NCI-H748 treated with DMSO at 0.1 percent for 48 hours (cell line): ENCODE measurements around the gene TMOD1.
"Not testable (repeated sequence)": the region's sequence is repeated elsewhere in the genome, so short reads cannot be mapped to it uniquely, and the experiment has no call there.

Source experiments
- DNase-seq: peaks from one replicate; lab custom pipeline; 2025; lab: John Stamatoyannopoulos, UW

The TMOD1 gene

DNA sequence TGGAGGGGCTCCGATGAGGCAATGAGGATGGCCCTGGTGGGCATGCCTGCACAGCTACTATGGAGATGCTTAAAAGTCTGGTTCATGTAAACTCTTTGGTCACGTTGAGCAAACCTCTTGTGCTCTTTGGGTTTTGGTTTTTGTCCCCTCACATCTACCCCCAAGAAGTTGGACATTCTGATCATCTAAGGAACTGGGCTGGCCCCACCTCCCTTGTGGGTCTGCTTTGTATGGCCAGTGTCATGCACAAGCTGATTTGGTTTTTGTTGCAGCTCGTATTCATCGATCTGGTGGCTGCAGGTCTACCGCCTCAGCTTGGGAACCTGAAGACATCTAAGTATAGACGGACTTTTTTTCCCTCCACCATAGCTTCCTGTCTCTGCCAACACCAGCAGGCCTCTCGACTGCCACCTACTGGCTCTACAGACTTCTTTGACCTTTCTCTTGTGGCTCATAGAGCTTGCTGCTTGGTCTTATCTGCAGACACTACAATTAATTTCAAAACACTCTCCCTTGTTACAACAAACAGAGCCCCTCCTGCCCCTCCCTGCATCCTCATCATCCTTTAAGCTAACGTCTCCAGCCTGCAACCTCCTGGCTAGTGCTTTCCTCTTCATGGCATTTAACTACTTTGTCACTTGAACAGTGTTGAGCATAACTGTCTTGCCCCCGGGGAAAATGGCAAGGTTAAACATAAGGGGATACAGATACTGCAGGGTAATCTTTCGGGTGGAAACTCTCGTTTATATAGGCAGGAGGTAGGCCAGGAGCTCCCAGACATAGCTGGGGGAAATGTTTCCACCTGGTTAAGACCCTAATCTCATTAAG is 97.2 kb downstream of the TMOD1 start:
- DNase-seq = peak; percentile 68

DNA sequence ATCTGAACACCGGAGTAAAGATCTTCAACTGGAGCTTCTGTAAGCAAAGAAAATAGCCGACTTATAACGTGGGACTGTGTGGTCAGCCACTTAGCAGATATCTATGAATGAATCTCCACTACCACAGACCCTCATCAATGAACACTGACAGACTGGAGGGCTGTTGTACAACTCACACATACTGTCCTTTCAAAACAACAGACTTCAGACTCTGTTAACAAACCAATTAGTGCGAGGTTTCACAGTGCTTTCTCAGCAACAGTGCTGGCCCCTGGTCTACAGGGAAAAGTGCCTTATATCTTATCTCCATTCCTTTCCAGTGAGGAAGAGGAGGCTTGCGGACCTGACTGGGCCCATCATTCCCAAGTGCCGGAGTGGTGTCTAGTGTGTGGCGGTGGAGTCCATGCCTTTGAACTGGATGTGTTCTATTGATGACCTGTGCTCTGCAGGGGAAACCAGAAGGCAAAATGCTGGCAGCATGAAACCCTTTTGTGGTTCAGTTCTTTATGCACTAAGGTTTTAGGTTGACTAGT is 97.9 kb downstream of the TMOD1 start:
- no peak for DNase-seq

GRCh38 chr9:97600531-97601227 is 99.2 kb downstream of the TMOD1 start:
- no peak for DNase-seq

- DNase-seq = no peak
These were observed 99.9 kb downstream of the TMOD1 start for GRCh38 chr9:97601228-97601898.

GRCh38 chr9:97602430-97602829 is 101.0 kb downstream of the TMOD1 start:
- DNase-seq = no peak

DNA sequence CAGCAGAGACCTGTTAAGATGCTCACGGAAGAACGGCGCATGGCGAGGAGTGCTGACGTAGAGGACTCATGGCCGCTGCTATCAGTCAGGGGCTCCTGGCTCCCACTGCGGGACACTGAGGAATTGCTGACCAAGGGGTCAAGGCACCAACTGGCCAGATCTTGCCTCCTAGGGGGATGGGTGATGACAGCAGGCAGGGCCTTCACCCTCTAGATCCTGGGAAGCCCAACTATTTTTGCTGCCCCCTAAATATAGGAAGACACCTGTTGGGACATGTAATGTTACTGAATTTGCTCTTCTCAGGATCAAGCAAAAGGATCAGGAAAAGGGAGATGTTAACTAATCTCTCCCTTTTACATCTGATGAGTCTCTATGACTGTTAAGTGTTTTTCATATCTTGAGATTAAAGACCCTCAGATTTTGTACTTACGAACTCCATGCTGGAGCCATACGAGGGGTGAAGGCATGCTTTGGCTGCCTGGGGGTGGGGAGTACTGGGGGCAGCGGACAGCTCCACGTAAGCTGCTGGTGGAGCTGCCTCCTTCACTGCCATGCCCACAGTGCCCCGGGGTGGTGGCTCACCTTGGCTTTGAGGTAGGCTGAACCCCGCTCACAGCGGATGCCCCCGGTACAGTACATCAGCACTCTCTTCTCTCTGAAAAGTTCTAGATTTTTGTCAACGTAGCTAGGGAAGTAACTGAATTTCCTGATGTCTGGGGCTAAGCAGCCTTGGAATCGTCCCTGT is 103.6 kb downstream of the TMOD1 start:
- DNase-seq = no peak

GRCh38 chr9:97615439-97616072 is 114.1 kb downstream of the TMOD1 start:
- peak; percentile 44 for DNase-seq

GRCh38 chr9:97617939-97618416 is 116.5 kb downstream of the TMOD1 start:
- DNase-seq = no peak

GRCh38 chr9:97620063-97620462 is 118.6 kb downstream of the TMOD1 start:
- not testable (repeated sequence) for DNase-seq

DNA sequence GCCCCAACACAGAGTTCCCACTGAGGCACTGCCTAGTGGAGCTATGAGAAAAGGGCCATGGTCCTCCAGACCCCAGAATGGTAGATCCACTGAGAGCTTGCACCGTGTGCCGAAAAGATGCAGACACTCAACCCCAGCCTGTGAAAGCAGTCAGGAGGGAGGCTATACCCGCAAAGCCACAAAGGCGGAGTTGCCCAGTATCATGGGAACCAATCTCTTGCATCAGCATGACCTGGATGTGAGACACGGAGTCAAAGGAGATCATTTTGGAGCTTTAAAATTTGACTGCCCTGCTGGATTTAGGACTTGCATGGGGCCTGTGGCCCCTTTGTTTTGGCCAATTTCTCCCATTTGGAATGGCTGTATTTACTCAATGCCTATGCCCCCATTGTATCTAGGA is 121.0 kb downstream of the TMOD1 start:
- not testable (repeated sequence) for DNase-seq

- DNase-seq = no peak
These were observed 122.5 kb downstream of the TMOD1 start for GRCh38 chr9:97623946-97624345.

- DNase-seq = no peak
These were observed 124.2 kb downstream of the TMOD1 start for GRCh38 chr9:97625620-97626019.

GRCh38 chr9:97627624-97628023 is 126.2 kb downstream of the TMOD1 start:
- DNase-seq = no peak

- DNase-seq = no peak
These were observed 127.2 kb downstream of the TMOD1 start for GRCh38 chr9:97628668-97629067.

GRCh38 chr9:97629156-97629555 is 127.7 kb downstream of the TMOD1 start:
- DNase-seq = no peak

DNA sequence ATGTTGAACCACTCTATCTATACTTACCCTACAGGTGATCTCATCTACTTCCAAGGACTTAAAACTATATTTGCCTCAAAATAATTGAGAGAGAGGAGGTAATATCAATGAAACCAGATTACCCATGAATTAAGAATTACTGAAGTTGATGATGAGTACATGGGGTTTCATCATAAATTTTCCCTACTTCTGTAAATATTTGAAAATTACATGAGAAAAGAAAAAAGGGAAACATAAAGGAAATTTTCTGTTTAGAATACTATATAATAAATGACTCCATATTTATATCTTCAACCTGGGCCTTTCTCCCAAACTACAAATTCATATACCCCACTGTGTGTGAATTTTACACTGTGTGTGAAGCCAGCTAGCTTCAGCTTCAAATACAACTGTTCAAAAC is 129.1 kb downstream of the TMOD1 start:
- no peak for DNase-seq

DNA sequence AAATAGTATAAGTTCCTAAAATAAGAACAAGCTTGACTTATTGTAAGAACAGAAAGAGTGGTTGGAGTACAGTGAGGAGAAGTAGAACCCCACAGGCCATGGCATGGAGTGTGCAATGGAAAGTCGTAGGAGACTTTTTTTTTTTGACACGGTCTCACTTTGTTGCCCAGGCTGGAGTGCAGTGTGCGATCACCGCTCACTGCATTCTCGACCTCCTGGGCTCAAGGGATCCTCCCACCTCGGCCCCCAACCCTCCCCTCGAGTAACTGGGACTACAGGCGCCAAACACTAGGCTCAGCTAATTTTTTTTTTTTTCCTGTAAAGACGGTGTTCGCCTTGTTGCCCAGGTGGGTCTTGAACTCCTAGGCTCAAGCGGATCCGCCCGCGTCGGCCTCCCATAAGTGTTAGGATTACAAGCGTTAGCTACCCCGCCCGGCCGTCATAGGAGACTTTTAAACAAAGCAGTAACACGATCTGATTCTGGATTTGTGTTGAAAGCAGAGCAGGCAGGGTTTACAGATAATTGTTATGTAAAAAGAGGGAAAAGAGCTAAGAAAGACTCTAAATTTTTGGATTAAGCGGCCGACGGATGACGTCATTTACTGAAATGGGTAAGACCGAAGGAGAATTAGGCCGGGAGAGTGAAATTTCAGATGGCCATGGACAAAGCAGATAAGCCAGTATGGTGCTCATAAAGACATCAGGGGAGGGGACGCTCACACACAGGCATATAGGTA is 130.9 kb downstream of the TMOD1 start:
- no peak for DNase-seq

DNA sequence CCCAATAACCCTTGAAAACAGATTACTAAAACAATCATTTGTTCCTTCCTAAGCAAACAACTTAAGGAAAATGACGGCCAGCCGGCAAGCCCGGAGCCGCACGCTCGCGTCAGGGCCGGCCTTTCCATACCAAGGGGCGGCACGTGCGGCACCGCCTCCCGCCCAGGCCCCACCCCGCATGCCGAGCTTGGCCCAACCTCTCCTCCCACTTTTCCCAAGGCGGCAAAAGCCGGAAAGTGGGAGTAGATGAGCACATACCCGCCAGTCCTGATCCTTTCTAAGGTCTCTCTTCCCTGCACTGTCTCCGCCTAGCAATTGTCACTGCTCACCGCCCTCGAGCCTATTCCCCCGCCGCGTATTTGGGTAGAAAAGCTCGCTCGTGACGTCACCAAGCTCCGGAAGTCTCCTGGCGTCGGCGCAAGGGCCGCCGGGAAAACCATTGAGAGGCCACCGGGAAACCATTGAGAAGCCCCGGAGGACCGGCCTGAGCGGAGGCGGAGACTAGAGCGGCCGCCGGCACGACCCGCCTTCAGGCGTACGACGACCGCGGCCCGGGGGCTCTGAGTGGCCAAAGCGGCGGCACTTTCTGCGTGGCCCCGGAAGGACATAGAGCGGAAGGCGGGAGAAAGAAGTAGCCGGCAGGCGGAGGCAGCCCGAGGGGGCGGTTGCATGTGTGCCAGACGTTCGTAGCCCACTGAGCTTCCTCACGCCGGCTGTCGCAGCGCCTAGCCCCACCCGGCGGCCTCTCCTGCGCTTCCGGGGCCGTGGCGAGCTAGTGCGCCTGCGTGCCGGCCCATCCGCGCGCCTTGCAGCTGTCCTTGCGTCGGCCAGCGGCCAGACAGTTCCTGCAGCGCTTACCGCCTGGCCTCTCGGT is 131.8 kb downstream of the TMOD1 start, which contains the start of the genes NCBP1 and TSTD2:
Gene NCBP1 (plus strand): TSS at position 837 of the 874 bp plus-strand sequence. CDS start 61 bp downstream, outside the sequence.
Gene TSTD2 (minus strand): TSS at position 384 of the 874 bp plus-strand sequence. CDS start 5,806 bp downstream, outside the sequence.
- DNase-seq = peak; percentile 96

- peak; percentile 27 for DNase-seq
These were observed 132.5 kb downstream of the TMOD1 start for GRCh38 chr9:97633859-97634490.
